Medulla oblongata (tissue), 1 donor: ENCODE data around the gene RUNX2.
A peak's percentile ranks its signal among the peaks of the same experiment; 100 is the strongest.

Source experiments
- DNase-seq: peaks from one replicate; pipeline ENCODE4 v3.0.0-alpha.2; 2015; ENCODE audit errors: extremely low spot score

Gene RUNX2

DNA sequence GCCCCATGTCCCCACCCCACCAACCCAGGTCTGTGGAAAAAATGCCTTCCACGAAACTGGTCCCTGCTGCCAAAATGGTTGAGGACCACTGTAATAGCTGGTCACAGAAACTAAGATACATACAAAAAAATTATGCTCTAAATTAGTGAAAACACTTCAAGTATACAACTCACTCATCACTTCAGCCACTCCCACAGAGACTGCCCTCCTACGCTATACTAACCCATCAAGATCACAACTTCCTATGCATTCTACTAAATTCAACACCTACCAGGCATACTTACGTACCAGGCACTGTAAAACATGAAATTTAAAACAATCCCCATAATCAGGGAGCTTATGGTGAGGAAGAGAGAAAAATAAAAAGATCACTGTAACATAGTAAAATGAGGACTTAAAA lies 22.9 kb downstream of the RUNX2 start:
- no peak for DNase-seq

DNA sequence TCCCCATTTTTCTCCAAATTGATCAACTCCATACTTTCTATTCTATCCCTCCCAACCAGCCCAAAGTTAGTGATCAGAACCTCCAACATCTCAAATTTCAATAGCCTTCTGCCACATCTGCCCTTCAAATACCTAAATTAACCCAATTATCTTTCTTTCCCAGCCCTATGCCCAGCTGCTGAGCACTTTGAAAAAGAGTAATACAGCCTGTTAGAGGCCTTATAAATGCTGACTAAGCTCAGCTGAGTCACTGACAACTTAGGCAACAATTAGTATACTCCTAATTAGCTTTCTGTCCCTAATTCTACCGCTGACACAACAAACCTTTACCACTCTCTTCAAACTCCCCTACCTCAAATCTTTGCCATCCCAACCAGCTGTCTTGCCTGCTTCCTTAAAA lies 23.5 kb downstream of the RUNX2 start:
- no peak for DNase-seq

DNA sequence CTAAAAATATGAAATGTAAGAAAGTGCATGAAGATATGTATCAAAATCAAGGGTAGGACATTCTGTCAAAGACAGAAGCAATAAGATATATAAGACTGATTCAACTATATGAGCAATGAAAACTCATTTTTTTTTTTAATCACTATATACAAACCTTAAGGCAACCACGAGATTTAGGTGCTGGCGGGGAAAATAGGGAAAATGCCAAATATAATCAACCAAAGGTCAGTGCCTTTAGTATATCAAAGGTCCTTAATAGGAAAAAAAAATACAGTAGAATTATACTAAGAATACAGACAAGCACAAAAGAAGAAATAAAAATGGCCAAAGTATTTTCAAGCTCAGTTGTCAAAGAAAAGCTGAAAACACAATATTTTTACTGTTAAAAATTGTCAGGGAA lies 25.5 kb downstream of the RUNX2 start:
- no peak for DNase-seq

DNA sequence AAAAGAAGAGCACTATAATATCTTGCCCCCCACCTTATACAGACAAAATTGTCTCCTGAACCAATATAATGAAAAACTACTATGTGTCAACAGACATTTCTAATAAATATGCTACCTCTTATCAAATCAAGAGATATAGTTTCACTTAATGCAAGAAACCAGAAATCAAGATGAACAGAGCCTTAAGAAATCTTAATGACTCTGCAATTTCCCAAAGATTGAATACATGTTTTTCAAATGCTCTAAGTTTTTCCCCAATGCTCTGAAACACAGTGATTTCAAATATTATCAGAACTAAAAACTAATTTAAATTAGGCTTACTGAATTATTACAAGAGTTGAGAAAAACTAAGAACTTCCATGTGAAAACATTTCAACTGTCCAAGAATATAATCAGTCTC lies 36.3 kb downstream of the RUNX2 start:
- no peak for DNase-seq

DNA sequence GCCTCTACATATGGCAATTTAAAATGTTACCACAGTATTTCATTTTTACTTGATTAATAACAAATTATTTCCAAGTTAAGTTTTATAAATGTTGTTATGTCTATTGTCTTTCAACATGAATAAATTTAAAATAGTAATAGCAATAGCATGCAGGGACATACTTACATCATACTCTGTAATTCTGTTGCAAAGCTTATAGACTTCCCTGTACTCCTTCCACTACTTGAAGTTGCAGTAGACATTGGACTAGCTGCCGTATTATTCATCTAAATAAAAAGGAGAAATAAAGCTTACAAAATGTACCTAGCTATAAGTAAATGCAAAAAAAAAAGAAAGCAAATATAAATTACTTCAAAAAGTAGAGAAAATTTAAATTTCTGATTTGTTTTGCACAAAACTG lies 36.9 kb downstream of the RUNX2 start:
- no peak for DNase-seq

DNA sequence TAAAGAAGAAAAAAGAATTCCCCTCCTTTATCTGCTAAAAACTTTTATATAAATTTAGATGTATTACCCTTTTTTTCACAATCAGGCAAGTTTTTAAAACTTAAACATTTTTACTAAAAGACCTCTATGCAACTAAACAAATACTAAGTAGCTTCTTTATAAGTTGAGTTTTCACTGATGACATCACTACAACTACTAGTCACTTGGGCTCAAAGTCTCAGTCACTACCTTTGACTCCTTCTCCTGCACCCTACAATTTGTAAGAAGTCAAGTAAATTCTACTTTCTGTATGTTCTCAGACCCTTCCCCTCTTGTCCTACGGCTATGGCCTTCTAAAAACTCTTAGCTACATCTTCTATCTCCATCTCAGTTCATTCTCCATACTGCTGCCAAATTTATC lies 38.4 kb downstream of the RUNX2 start:
- no peak for DNase-seq

DNA sequence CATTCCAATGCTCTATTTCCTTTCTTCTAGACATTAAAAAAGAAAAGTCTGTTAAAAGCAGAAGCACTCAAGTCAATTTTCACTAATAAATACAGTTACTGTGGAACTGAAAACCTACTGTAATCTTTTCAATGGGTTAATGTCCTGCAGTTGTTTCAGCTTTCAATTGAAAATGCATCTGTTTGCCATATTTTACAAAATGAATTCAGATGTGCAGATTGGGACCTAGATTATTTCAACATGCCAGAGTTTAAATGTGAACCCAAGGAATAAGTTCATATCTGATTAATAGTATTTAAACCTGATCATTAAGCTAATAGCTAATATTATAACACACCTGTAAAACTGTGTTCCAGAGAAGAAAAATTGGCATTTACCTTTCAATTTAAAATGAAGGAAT lies 39.9 kb downstream of the RUNX2 start:
- no peak for DNase-seq

DNA sequence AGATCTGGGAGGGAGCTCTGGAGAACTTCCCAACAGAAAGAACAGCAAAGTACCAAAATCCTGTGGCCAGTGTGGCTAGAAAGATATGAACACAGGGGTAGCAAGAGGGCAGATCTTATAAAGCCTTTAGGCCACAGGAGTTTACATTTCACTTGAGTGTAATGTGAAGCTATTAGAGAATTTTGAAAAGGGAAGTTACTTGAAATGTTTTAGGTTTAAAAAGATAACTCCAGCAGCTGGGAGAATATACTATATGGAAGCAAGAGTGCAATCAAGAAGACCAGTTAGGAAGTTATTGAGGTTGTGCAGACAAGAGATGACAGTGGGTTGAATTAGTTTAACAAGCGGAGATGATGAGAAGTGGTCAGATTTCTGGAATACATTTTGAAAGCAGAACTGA lies 41.7 kb downstream of the RUNX2 start:
- no peak for DNase-seq

DNA sequence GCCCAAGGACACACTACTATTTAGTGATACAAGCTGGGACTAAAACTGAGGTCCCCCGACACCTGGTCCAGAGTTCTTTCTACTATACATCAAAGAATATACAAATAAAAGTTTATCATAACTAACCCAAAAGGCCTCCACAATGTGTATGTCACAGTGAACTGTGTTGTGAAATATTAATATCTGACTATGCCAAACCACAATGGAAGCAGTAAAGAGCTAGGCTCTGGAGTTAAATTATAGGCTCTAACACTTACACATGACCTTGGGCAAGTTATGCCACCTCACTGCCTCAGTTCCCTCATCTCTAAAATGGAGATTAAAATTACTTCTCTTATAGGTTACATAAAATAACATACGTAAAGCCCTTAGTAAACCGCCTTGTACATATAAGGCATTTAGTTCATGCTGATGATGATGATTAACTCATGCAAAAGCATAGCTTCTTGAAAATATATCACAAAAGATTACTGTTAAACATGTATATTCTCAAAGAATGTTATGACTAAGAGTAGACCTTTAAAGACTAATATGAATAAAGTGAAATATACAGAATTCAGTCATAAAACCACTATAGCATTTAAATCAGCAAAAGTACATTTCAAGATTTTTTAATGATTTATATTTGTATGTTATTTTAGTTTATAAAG lies 43.9 kb downstream of the RUNX2 start:
- no peak for DNase-seq

DNA sequence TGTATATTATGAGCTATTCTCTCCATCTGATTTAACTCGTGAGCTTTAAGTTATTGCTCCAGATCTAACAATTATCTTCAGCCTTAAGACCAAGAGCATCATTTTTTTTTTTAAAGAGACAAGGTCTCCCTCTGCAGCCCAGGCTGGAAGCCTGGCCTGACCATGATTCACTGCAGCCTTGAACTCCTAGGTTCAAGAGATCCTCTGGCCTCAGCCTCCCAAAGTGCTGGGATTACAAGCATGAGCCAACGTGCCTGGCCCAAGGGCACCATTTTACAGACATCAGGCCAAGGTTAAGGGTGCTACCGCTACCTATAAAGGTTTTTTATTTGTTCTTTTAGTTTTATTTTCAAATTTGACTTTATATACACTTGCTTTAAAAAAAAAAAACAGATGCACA lies 47.3 kb downstream of the RUNX2 start:
- DNase-seq = no peak

DNA sequence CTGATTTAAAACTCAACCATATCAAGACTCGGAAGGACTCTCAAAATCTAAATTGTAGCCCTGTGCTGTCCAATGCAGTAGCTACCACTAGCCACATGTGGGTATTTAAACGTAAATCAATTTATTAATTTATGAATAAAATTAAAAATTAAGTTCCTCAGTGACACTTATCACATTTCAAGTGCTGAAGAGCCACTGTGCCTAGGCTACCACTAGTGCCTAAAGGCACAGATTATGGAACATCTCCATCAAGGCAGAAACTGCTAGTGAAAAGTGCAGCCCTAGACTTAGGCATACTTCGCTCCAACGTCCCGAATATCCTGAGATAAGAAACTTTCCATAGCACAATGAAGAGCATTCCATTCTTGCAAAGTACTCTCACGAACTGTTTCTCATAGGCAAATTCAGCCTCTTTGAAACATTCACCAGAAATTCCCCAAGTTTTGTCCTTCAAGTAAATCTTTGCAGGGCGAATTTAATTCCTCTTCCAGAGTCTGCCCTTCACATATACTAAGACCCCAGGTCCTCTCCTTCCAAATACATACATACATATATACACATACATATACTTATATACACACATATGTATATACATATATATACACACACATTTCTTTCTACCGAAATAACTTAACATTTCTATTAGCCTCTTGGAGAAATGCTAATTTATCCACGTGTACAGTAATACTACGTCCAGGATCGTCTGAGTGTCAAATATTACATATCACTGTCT lies 48.3 kb downstream of the RUNX2 start:
- peak; percentile 53 for DNase-seq

DNA sequence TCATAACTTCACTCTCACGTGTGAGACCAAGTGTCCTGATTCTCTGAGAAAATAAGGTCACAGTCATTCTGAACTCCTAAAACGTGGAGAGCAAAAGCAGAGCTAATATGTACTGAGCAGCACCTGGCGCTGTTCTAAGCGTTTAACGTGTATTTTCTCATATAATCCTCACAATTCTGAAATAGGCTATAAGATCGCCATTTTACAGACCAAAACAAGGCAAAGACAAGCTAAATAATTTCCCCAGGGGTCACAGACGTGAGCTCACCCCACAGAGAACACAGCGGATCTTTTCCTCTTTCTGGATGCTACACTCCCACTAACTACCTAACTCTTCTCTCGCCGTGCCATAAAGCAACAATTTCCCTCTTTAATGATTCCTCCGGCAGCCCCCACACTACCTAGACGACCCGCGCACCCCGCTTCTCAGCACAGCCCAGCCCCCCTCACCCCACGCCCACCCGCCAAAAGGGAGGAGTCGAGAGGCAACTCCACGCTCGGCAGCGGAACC lies 49.0 kb downstream of the RUNX2 start:
- no peak for DNase-seq

DNA sequence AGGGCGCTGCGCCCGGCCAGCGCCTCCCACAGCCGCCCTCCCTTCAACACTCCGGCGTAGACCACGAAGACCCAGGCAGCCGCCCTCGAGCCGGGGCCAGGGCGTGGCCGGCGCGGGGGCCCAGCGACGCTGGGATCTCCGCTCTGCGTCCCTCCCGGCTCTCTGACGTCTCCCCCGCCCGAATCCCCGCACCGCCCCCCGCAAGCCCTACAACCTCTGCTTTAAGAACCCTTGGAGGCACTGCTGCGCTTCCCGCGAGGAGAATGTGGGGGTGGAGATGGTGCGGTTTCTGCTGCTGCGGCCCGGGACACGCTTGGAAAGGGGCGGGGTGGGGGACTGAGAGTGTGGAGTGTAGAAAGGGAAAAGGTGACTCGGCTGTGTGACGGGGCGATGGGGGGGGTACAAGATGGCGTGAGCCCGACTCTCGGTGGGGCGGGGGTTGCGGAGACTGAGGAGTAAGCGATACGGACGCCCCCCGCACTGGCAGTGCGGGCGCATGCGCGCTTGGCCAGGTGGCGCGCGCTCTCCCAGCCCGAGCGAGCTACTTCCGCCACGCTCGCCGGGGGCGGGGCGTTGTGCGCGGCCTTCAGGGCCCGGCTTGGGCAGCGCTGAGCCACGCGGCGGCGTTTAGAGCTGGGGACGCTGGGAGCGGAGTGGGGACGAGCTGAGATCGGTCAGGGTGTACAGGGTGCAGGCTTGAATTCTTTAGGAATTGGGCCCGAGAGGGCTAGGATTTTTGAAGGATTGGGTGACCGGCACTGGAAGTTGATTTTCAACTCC lies 49.6 kb downstream of the RUNX2 start, which contains the start of gene SUPT3H:
TSS of gene SUPT3H (minus strand) at position 381 of the 780 bp plus-strand sequence.
- peak; percentile 97 for DNase-seq

DNA sequence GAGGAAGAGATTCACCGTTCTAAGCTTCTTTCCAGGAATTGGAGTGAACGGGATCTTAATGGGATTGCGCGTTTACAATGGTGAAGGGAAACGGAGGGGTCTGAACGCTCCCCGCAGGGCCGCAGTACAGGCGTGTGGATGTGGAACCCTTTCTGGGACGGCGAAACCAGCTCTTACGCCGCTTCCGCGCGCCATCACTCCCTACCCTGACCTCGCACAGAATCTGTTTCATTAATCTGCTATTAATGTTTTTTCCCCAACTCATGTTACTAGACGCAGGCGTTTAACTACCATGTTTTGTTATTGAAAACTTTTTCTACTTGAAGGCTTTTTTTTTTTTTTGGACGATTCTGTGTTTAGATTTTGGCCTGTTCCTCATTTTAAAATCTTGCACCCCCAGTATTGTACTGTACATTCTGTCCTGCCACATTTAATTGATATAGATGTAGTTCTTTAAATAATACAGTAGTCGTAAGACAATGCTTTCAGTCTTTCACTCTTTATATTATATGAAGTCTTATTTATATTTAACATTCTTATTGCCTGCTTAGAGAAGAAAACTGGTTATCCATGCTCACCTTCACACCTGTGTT lies 50.3 kb downstream of the RUNX2 start:
- no peak for DNase-seq

DNA sequence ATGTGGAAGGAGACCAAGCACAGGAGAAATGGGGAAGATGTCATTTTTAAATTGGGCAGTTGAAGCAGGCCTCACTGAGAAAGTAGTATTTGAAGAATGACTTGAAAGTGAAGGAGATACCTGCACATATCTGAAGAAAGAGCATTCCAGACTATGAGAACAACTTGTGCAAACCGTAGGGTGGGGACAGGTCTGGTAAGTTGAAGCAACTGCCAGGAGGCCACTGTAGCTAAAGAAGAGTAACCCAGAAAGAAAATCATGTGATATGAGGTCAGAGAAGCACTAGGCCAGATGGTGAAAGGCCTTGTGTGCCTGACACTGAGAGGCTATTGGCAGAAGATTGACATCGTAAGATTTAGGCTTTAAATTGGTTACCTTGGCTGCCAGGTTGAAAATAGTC lies 54.3 kb downstream of the RUNX2 start:
- no peak for DNase-seq

DNA sequence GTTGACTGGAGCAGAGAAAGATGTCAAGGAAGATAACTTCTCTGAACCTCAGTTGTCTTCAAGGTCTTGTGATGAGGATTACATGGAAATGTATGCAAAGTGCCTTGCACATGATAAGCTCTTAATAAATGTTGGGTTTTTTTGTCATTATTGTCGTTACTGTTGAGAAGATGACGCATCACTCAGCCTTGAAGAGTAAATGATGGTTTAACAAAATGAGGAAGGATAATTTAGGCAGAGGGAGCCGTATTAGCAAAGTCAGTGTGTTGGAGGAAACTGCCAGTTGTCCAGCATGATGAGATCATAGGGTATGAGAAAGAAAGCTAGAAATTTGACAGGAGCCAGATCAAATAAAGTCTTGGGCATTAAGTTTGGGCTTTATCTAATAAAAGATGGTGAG lies 58.4 kb downstream of the RUNX2 start:
- DNase-seq = no peak

DNA sequence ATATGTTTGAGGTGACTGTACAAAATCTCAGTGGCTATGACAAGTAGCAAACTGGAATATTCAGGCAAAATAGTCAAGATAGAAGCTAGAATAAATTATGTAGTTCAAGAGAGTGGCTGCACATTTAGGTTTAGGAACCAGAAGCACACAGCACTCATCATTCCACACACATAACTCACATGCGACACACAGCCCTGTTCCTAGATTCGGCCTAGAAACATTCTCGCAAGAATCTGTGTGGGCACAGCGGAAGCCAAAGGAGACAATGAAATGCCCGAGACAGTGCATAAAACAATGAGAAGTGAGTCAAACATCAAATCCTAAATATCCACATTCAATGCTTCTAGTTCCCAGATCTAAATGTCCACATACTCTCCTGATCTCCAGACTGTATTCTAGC lies 59.1 kb downstream of the RUNX2 start:
- no peak for DNase-seq

DNA sequence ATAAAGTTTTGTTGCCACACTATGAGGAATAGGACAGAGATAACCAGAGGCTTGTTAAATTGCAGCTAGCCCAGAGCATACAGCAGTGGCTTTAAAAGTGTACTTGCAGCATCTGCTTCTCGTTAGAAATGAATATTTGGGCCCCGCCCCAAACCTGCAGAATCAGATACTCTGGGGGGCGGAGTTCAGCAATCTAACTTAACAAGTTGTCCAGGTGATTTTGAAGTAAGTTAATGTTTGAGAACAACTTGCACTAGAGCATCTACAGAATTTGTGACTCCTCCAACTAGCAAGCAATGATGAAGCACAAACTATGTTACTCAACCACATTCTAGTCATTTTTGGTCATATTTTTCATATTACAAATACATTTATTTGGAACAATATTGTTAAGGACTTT lies 60.2 kb downstream of the RUNX2 start:
- DNase-seq = no peak

DNA sequence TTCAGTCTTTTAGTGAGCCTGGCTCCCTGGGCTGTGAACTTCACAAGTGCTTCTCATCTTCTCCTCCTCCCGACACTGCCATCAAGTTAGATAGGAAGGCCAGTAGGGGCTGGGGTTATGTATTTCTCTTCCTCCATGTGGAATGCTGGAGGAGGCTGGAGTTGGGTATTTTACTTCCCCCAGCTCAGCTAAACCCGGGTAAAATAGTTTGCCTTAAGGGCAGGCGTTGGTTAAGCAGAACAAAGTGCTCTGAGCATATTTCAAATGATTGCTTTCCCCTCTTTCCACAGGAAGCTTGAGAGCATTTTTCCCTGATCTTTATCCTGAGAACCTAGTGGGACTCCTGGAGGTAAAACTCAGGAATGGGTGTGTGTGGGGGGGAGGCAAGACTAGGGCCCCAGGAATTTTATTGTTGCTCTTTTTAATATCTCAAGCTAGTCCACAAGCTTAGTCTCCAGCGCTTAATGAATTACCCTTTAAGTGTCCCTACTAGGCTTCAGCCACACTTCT lies 66.5 kb downstream of the RUNX2 start:
- no peak for DNase-seq

DNA sequence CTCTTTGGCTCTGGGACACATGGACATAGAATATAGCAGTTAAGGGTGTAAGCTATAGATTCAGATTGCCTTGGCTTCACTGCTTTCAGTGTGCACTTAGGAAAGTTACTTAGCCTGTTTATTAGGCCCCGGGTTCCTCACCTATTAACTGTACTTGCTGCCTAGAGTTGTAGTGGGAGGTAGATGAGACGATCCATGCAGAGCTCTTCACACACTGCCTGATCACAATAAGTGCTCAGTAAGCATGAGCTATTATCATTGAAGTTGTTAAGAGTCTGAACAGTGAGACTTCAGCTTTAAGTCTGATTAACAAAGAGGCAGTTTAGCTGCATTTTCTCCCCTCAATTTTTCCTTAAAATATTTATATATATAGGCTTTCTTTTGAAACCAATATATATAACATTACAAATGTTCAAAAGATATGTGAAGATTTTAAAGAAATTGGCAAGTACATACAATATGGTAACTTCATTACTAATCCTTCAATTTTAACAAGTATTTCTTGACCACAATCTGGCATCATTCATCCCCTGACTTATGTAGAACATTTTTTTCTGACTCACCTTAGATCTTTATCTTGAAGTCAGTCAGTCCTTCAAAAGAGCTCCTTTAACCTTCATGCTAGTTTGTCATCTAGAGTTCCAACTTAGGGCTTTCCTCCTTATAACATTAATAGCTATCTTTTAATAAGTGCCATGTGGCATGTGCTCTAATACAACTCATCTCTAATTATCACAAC lies 70.1 kb downstream of the RUNX2 start:
- no peak for DNase-seq

DNA sequence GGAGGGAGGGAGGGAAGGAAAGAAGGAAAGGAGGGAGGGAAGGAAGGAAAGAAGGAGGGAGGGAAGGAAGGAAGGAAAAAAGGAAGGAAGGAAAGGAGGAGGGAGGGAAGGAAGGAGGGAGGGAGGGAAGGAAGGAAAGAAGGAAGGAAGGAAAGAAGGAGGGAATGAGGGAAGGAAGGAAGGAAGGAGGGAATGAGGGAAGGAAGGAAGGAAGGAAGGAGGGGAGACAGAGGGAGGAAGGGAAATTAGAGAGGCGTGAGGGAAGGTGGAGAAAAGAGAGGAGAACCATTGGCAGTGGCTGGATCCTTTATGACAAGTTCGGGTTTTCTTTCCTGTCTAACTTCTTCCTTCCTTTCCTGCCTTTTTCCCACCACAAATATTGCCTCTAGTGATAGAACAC lies 71.9 kb downstream of the RUNX2 start:
- DNase-seq = no peak
